Bronchial epithelial cell (primary cell): ENCODE data around the gene COL13A1. TPM values are rescaled to one million over a fixed set of nuclear protein-coding genes. Genes with fewer than 3 reads are reported as not detected.

Experiments used
- DNase-seq: peaks from one replicate; pipeline ENCODE4 v3.0.0-alpha.2; 2010; ENCODE audit warnings: low read depth
- FAIRE-seq: peaks from 2 replicates; lab custom pipeline; 2011; peaks lifted over from hg19 to GRCh38; lab: Jason Lieb, UNC
- H3K27me3 ChIP-seq: 2 replicates; pipeline ENCODE4 v1.5.1; 2011; ENCODE audit warnings: low read length; ENCODE audit not compliant: control insufficient read depth, insufficient read depth
- H3K36me3 ChIP-seq: 2 replicates; pipeline ENCODE4 v1.5.1; 2011; ENCODE audit warnings: low read length; ENCODE audit not compliant: control insufficient read depth, insufficient read depth
- H3K4me3 ChIP-seq: 2 replicates; pipeline ENCODE4 v1.5.1; 2011; ENCODE audit warnings: mild to moderate bottlenecking, low read depth, low read length, control low read depth
- total RNA-seq: library from RNA; depleted of rRNA; stranded (reverse); fragments of >200 nt; gene quantifications from 2 replicates; pipeline ENCODE4 v1.2.1, GENCODE V29; 2014
- TF ChIP-seq, protein P1 (sequence below): IDR thresholded peaks from 2 replicates; pipeline ENCODE4 v1.5.1; 2011; ENCODE audit warnings: mild to moderate bottlenecking, moderate library complexity, low read length, control low read depth, inconsistent platforms; ENCODE audit not compliant: insufficient read depth, severe bottlenecking

COL13A1 gene
- total RNA-seq, 1 donor from 2014 or later, result under 0.01 TPM

DNA sequence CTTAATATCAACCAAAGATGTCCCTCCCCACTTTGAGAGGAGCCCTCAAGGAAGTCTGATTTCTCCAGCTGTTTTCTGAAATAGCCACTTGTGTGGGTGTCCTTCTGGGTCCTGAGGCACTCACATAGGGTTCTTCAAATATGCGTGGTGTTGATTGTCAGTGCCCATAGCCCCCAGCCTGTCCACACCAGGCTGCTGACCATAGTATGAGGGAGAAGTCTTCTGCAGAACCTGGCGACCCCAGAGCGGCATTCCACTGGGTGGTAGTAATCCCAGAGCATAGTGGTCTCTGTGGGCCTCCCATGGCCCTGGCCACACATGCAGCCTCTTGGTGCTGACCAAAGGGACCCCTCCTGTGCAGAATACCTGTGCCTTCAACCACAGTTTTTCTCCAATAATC is 168.3 kb downstream of the COL13A1 start:
- Histone ChIP-seq H3K27me3 (peaks cover 4% of the 10 kb centered on the region), H3K36me3 (no peaks in the 10 kb centered on the region), H3K4me3 (no peak overlapping the region)
- TF ChIP-seq, protein P1, sequence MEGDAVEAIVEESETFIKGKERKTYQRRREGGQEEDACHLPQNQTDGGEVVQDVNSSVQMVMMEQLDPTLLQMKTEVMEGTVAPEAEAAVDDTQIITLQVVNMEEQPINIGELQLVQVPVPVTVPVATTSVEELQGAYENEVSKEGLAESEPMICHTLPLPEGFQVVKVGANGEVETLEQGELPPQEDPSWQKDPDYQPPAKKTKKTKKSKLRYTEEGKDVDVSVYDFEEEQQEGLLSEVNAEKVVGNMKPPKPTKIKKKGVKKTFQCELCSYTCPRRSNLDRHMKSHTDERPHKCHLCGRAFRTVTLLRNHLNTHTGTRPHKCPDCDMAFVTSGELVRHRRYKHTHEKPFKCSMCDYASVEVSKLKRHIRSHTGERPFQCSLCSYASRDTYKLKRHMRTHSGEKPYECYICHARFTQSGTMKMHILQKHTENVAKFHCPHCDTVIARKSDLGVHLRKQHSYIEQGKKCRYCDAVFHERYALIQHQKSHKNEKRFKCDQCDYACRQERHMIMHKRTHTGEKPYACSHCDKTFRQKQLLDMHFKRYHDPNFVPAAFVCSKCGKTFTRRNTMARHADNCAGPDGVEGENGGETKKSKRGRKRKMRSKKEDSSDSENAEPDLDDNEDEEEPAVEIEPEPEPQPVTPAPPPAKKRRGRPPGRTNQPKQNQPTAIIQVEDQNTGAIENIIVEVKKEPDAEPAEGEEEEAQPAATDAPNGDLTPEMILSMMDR, result no peak
- FAIRE-seq (no peak), DNase-seq (no peak)

DNA sequence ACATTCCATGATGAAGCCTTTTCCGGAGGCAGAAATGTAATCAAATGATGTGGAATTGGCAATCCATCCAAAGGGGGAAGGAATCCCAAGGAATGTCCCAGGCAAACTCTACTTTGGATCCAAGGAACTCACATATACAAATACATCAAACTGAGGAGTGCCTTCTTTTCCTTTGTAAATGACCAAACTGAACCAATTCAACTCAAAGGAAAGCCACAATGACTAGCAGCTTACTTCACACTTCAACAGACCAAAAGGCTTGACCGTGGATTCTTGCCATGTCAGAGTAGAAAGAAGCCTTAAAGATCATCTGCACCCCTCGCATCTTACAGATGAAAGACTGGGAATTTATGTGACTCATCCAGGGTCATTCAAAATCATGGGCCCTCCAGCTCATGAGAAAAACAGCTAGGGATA is 171.3 kb downstream of the COL13A1 start:
- Histone ChIP-seq H3K27me3 (peaks cover 2% of the 10 kb centered on the region), H3K36me3 (no peaks in the 10 kb centered on the region), H3K4me3 (no peak overlapping the region)
- TF ChIP-seq, protein P1, result no peak
- FAIRE-seq (no peak), DNase-seq (no peak)

DNA sequence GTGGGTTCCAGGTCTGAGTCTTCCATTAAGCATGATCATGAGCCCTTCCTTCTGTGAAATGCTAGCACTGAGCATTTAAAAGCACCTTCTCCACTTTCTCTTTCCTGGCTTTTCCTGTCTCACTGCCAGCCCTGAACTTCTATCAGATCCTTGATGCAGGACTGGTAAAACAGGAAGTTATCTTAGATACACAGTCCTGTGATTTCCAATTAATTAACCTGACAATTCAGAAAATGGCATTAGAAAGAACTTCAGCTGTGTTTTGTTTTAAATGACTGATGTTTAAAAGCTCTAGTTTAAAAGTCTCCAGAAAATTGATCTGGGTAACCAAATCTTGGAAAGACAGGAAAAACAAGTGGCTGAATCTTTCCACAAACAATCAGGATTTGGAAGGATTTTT is 172.0 kb downstream of the COL13A1 start:
- Histone ChIP-seq H3K36me3 (no peaks in the 10 kb centered on the region), H3K4me3 (no peak overlapping the region), H3K27me3 (peaks cover 2% of the 10 kb centered on the region)
- no peak for FAIRE-seq
- no peak for DNase-seq
- TF ChIP-seq, protein P1, result no peak

DNA sequence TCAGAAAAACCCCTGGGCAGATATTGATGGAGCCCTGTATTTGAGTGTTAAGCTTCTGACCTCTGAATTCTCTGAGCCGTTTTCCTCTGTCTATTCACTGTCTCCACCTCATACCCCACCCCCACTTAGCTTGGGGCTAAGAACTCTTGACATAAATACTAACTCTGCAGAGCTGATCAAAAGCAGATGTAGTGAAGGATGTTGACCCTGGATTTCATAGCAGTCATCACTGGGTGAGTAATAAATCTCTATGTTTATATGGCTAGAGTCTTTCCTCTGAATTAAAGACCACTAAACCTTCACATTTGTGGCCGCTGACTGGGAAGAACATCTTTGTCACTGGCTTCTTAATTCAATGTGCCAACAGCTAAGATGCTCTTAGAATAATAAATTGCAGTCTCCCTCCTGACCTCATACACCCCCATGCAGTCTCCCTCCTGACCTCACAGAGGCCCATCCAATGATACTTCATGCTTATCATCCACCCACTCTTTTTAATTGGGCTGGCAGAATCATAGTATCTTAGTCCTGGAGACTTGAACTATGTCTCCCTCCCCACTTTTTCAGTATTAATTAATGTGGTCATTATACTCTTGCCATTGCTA is 172.9 kb downstream of the COL13A1 start:
- FAIRE-seq (no peak), DNase-seq (no peak)
- no peak overlapping the region for H3K4me3 ChIP-seq
- no peaks in the 10 kb centered on the region for H3K36me3 ChIP-seq
- TF ChIP-seq, protein P1, result no peak
- peaks cover 2% of the 10 kb centered on the region for H3K27me3 ChIP-seq

DNA sequence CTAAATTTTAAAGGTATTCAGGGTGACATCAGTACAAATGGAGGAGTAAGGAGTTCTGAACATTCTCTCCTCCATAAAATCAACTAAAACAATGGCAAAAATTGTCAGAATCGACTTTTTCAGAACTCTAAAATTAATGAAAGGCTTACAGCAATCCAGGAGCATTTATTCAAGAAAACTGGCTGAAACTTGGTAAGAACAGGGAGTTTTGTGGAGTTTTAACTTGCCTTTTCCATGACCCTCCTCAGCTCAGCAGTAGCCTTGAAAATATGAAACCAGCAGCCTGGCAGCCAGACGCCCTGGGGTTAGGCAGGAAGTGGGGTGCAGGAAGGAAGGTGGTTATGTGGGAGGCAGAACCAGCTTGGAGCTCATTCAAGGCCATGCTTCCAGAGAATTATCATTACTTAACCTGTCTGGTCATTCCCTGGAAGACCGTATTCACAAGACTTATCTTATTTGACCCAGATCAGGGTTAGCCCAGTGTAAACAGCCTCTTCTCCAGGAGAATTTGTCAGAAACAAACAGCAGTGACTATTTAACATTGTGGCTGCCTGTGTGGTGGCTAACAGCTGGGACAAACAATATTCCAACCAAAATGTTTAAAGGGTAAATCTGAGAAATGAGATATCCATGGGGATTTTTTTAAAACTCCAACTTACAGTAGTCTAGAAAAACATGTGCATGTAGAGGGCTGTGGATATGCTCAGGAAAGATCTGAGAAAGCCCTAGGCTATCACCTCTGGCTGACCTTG is 175.3 kb downstream of the COL13A1 start:
- peak; percentile 12 for DNase-seq
- FAIRE-seq, result no peak
- Histone ChIP-seq H3K36me3 (no peaks in the 10 kb centered on the region), H3K4me3 (no peak overlapping the region), H3K27me3 (peaks cover 2% of the 10 kb centered on the region)
- TF ChIP-seq, protein P1, result no peak

DNA sequence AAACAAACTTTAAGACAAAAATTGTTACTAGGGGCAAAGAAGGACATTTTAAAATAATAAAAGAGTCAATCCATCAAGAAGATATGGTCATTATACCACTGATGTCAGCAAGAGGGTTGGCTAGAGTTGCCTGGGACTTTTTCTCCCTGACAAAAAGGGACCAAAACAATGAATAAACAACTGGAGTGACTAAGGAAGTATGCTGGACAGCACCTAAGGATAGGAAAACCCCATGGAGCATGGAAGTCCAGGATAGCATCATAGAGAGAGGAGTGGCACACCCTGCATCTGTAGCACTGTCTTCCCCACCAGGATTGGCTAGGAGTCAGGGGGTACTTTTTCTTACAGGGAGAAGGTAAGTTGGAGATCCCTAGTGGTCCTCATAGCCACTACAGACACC is 177.5 kb downstream of the COL13A1 start:
- TF ChIP-seq, protein P1, result no peak
- DNase-seq (no peak), FAIRE-seq (no peak)
- Histone ChIP-seq H3K4me3 (no peak overlapping the region), H3K27me3 (peaks cover 2% of the 10 kb centered on the region), H3K36me3 (no peaks in the 10 kb centered on the region)
